GM21423 (cell line): ENCODE data around the gene ZNF280B.
"Not testable (repeated sequence)": the region's sequence is repeated elsewhere in the genome, so short reads cannot be mapped to it uniquely, and the experiment has no call there.

Experiments used
- ATAC-seq: cut with Tn5 transposase; IDR thresholded peaks from one replicate; pipeline ENCODE4 v1.9.1; 2021; ENCODE audit warnings: mild to moderate bottlenecking, moderate library complexity; ENCODE audit not compliant: unreplicated experiment

The ZNF280B gene

DNA sequence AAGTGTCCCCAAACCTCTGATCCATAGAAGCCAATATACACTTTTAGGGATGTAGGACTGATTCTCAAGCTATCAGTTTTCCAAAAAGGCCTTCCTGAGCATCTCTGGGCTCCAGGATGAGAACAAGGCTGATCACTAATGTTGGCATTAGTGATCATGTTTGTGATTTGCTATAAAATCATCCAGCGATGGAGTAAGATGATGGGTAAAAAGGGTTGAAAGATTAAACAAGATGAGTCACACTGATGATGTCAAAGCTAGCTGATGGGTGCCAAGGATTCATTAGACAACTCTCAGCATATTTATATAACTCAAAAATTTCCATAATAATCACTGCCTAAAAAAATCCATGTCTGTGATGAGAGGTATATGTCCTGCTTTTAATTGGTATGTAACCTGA, 42.8 kb downstream of the ZNF280B start:
- no peak for ATAC-seq

DNA sequence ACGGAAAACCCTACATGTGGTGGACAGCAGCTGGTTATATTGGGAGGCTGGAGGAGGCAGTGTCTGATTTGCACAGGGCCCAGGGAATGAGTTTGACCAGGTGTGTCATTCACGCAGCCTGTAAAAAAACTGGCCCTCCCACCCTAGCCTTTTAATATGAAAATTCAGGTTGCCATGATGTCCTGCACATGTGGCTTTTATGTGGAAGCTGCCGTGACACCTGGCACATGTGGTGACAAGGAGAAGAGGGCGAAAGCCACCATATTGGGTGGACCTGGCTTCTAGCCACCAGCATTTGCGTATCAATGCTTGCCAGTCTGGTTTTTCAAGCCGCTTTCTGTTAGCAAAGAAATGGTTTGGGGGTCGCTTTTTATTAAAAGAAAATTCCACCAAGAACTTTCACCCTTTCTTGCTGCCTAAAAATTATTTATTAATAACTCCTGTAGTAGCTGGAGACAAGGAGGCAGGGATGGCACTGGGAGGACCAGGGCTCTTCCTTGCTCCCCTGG, 43.4 kb downstream of the ZNF280B start:
- no peak for ATAC-seq

DNA sequence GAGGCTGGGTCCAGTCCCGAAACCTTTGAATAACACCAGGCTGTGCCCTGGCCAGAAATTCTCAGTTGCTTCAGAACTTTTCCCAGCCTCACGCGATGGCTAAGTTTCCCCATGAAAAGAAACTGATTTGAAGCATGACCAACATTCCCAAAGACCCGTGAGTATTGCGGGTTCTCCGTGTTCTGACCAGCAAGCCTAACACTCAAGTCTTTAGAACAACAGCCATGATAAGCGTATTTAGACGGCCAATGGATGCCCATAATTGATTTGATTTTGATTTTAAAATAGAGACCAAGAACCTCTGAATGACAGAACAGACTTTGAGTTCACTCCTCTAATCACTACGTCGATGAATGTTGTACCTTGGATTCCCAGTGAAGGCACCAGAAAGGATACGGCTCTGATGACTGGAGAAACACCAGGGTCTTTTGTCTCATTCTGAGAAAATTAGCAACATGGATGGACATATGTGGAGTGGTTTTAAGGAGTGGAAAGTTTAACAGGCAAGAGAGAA, 43.9 kb downstream of the ZNF280B start:
- no peak for ATAC-seq

- no peak for ATAC-seq
Observed at GRCh38 chr22:22463855-22464540, 44.5 kb downstream of the ZNF280B start.

- ATAC-seq, result no peak
Observed at GRCh38 chr22:22462813-22463567, 45.6 kb downstream of the ZNF280B start.

- no peak for ATAC-seq
Observed at GRCh38 chr22:22461583-22461982, 47.0 kb downstream of the ZNF280B start.

- ATAC-seq, result no peak
Observed at GRCh38 chr22:22461111-22461510, 47.4 kb downstream of the ZNF280B start.

DNA sequence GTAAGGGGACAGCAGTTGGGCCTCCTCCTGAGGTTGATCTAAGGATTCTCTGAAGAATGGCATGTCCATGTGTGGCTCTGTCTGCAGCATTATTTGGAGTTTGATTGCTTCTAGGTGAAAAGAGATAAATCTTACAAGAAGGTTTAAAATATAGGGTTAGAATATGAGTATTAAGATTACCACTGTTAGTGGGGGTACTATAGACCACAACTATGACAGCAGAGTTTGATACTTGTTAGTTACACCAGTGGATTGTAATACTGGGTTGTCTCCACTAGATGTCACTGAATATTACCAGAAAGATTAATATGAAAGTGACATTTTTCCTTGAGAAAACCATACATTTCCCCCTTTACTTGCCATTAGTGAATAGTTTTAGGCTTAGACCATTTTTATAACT, 47.9 kb downstream of the ZNF280B start:
- no peak for ATAC-seq

- no peak for ATAC-seq
Observed at GRCh38 chr22:22460060-22460459, 48.5 kb downstream of the ZNF280B start.

DNA sequence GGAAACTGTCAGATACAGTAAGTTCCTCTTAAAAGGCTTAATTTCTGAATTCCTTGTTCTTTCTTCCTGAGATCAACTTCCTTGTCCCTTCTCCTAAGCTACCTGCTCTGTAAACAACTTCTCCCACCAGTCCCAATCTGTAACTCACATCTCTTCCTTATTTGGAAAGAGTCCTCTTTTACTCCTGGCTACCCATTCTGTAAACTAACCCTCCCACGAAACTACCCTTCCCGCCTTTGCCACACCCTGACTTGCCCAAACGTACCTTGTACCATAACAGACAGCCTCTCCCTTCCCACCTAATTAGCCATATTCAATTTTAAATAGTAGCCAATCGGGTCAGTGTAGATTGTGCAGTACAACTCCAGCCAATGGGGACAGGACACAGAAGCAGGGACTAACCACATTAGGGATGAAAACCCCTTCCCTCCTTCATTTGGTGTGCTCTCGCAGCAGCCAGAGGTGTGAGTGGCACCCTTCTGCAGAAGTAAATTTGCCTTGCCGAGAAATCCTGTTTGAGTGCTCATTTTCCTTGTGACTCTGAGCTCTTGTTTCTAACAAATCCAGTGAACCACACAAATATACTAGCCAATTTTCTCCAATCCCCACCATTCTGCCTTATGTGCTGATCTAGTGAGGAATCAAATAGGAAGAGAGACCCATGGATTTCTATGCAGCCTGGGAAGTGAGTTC, 49.5 kb downstream of the ZNF280B start:
- no peak for ATAC-seq

- no peak for ATAC-seq
Observed at GRCh38 chr22:22458387-22458786, 50.2 kb downstream of the ZNF280B start.

GRCh38 chr22:22454997-22455396, 53.5 kb downstream of the ZNF280B start:
- no peak for ATAC-seq

GRCh38 chr22:22452996-22453686, 55.4 kb downstream of the ZNF280B start:
- no peak for ATAC-seq

GRCh38 chr22:22452211-22452610, 56.3 kb downstream of the ZNF280B start:
- ATAC-seq, result no peak

GRCh38 chr22:22450343-22450839, 58.2 kb downstream of the ZNF280B start:
- peak; percentile 90 for ATAC-seq

DNA sequence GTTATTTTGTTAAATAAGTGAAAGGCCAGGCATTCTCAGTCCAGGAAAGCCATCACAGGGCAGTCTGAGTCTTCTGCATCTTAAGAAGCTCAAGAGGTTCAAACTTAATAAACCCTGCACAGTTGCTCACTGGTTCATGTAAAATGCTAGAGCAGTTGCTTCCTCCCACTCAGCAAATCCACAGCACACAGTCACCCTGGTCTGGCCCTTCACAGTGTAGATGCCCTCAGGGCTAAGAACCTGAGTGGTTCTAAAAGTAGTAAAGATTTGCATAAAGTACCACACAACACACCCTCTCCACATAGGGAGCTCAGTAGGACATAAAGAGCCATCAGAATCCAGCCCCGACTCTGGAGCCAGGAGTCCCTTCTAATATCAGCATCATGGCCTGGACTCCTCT, 58.7 kb downstream of the ZNF280B start:
- ATAC-seq, result no peak

DNA sequence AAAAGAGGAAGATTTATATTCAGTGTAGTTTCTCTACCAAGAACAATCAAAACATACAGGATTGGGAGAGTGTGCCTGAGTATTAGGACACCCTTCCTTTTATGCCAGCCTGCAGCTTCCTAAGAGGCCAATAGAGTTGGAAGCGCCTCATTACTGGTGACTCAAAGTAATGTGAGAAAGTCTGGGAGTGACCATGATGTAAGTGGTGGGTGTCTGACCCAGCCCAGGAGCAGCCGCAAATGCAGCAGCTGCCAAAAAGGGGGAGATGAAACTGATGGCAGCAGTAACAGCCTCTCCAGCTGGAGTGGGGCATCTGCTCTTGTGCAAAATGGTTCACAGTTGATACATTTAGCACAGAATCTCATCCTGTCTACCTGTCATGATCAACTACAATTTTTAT, 62.0 kb downstream of the ZNF280B start:
- no peak for ATAC-seq

DNA sequence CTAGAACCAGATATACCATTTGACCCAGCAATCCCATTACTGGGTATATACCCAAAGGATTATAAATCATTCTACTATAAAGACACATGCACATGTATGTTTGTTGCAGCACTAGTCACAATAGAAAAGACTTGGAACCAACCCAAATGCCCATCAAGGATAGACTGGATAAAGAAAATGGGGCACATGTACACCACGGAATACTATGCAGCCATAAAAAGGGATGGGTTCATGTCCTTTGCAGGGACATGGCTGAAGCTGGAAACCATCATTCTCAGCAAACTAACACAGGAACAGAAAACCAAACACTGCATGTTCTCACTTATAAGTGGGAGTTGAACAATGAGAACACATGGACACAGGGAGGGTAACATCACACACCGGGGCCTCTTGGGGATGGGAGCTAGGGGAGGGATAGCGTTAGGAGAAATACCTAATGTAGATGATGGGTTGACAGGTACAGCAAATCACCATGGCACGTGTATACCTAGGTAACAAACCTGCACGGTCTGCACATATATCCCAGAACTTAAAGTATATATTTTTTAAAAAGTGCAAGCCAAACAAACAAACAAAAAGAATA, 64.4 kb downstream of the ZNF280B start:
- not testable (repeated sequence) for ATAC-seq

DNA sequence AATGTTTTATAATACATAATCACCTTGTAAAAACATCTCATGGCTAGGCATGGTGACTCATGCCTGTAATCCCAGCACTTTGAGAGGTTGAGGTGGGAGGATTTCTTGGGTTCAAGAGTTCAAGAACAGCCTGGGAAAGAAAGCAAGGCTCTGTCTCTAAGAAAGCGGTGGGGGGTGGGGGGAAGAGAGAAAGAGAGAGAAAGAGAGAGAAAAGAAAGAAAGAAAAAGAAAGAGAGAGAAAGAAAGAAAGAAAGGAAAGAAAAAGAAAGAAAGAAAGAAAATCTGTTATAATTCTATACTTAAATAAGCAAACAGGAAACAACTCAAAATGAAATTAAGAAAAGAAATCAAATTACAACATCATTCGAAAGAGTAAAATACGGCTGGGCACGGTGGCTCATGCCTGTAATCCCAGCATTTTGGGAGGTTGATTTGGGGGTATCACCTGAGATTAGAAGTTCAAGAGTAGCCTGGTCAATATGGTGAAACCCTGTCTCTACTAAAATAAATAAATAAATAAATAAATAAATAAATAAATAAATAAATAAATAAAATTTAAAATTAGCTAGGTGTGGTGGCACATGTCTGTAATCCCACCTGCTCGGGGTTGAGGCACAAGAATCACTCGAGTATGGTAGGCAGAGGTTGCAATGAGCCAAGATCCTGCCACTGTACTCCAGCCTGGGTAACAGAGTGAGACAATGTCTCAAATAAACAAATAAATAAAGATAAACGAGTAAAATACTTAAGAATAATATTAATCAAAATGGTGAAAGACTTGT, 65.4 kb downstream of the ZNF280B start:
- ATAC-seq, result no peak

DNA sequence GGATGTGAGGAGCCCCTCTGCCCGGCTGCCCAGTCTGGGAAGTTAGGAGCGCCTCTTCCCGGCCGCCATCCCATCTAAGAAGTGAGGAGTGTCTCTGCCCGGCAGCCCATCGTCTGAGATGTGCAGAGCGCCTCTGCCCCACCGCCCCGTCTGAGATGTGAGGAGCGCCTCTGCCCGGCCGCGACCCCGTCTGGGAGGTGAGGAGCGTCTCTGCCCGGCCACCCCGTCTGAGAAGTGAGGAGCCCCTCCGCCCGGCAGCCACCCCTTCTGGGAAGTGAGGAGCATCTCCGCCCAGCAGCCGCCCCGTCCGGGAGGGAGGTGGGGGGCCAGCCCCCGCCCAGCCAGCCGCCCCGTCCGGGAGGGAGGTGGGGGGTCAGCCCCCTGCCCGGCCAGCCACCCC, 66.9 kb downstream of the ZNF280B start:
- ATAC-seq, result not testable (repeated sequence)
